ENCODE measurements around the gene LSM4.

The LSM4 gene

GRCh38 chr19:18297308-18297707, 25.6 kb downstream of the LSM4 start (continued):
- no peak for TF ChIP-seq ZNF645 (tag by site-specific recombination; IDR thresholded peaks at IDR 0.05)
- no peak for TF ChIP-seq HIC1 (tag by site-specific recombination; IDR thresholded peaks at IDR 0.05)
- no peak for TF ChIP-seq ZNF544 (tag by site-specific recombination; IDR thresholded peaks at IDR 0.05)
- no peak for TF ChIP-seq ZNF362 (tag by site-specific recombination; IDR thresholded peaks at IDR 0.05)
- no peak for TF ChIP-seq ZNF366 (tag by site-specific recombination; conservative IDR thresholded peaks at IDR 0.05)
- TF ChIP-seq CTCF (tag by site-specific recombination; IDR thresholded peaks at IDR 0.05): no peak
- TF ChIP-seq ZNF561 (tag by site-specific recombination; IDR thresholded peaks at IDR 0.05; ENCODE audit: borderline replicate concordance): no peak
- no peak for TF ChIP-seq ZFP41 (tag by site-specific recombination; IDR thresholded peaks at IDR 0.05; ENCODE audit: borderline replicate concordance)

GRCh38 chr19:18295034-18295451, 27.8 kb downstream of the LSM4 start:
- CTCF ChIA-PET: no interaction called here
- H3K9me3 ChIP-seq (ENCODE audit: control insufficient read depth, insufficient read depth, low read depth, low read length): no peaks in the 10 kb centered on the region
- H3K27ac ChIP-seq (ENCODE audit: extremely low read depth, low read depth, low read length): no peak overlapping the region
- no peaks in the 10 kb centered on the region for H3K36me3 ChIP-seq (ENCODE audit: control insufficient read depth in 2 of 2, insufficient read depth in 1 of 2, low read length in 2 of 2)
- peaks cover 2% of the 10 kb centered on the region; the same call in 1 of the 2 replicates for H3K4me1 ChIP-seq (ENCODE audit: control insufficient read depth, insufficient read depth, low read length)
- H3K4me3 ChIP-seq (ENCODE audit: low read depth, low read length): no peak overlapping the region
- POLR2A ChIA-PET: no interaction called here
- 0 out of 2 replicates have a peak, but pooled peaks have one; percentile 56 for TF ChIP-seq ZNF148 (tag by site-specific recombination; IDR thresholded peaks at IDR 0.05; ENCODE audit: borderline replicate concordance)
- TF ChIP-seq ZNF302 (tag by site-specific recombination; IDR thresholded peaks at IDR 0.05; ENCODE audit: low read depth): no peak
- TF ChIP-seq AEBP2 (tag by site-specific recombination; IDR thresholded peaks at IDR 0.05; ENCODE audit: borderline replicate concordance): 0 out of 2 replicates have a peak, but pooled peaks have one; percentile 18
- TF ChIP-seq ZBTB21 (tag by site-specific recombination; IDR thresholded peaks at IDR 0.05): no peak
- TF ChIP-seq KLF1 (tag by site-specific recombination; IDR thresholded peaks at IDR 0.05): 0 out of 2 replicates have a peak, but pooled peaks have one; percentile 19
- peak; percentile 5 for TF ChIP-seq ZBTB26 (tag by site-specific recombination; optimal IDR thresholded peaks at IDR 0.05)
- no peak for TF ChIP-seq ZNF510 (tag by site-specific recombination; IDR thresholded peaks at IDR 0.05; ENCODE audit: insufficient replicate concordance)
- TF ChIP-seq ZNF366 (tag by site-specific recombination; conservative IDR thresholded peaks at IDR 0.05): peak; percentile 99
- 0 out of 2 replicates have a peak, but pooled peaks have one; percentile 16 for TF ChIP-seq ZNF398 (tag by site-specific recombination; IDR thresholded peaks at IDR 0.05)
- TF ChIP-seq ZNF404 (tag by site-specific recombination; IDR thresholded peaks at IDR 0.05): no peak
- TF ChIP-seq ZNF266 (tag by site-specific recombination; IDR thresholded peaks at IDR 0.05; ENCODE audit: low read depth): peak; percentile 60; the same call in 1 of the 2 replicates
- TF ChIP-seq ZNF335 (tag by site-specific recombination; conservative IDR thresholded peaks at IDR 0.05): no peak
